Lung (tissue), 12 donors: ENCODE results near the gene SDF4. TPM values are rescaled to one million over a fixed set of nuclear protein-coding genes. Genes with fewer than 3 reads are reported as not detected.
A peak's percentile ranks its signal among the peaks of the same experiment; 100 is the strongest.

Experiments
- ATAC-seq: fragments of 200-7000 bp; cut with Tn5 transposase; one replicate; pipeline ENCODE4 v1.9.1; 2020; ENCODE audit warnings: moderate number of reproducible peaks; ENCODE audit not compliant: insufficient read depth, low FRiP score
- DNase-seq, 3 donors: peaks; one replicate each; pipeline ENCODE4 v3.0.0-alpha.2; 2013 to 2017
- H3K27ac ChIP-seq, 2 donors: one replicate each; pipeline ENCODE4 v1.5.1; 2013; ENCODE audit warnings: mild to moderate bottlenecking in 2 of 2, moderate library complexity in 2 of 2, control low read depth in 1 of 2, inconsistent platforms in 1 of 2, low read depth in 1 of 2, low read length in 1 of 2
- H3K27me3 ChIP-seq, 3 donors: one replicate each; pipeline ENCODE4 v1.5.1; 2013; ENCODE audit warnings: low read length in 2 of 3; ENCODE audit not compliant: control insufficient read depth in 3 of 3, insufficient read depth in 3 of 3
- H3K36me3 ChIP-seq, 4 donors: one replicate each; pipeline ENCODE4 v1.5.1; 2013; ENCODE audit warnings: low read length in 4 of 4, mild to moderate bottlenecking in 1 of 4, moderate library complexity in 1 of 4; ENCODE audit not compliant: control insufficient read depth in 4 of 4, insufficient read depth in 4 of 4
- H3K4me1 ChIP-seq, 5 donors: one replicate each; pipeline ENCODE4 v1.5.1; 2013; ENCODE audit warnings: low read length in 5 of 5, mild to moderate bottlenecking in 2 of 5, moderate library complexity in 1 of 5; ENCODE audit not compliant: control insufficient read depth in 5 of 5, insufficient read depth in 5 of 5
- H3K4me3 ChIP-seq: one replicate; pipeline ENCODE4 v1.5.1; 2013; ENCODE audit warnings: mild to moderate bottlenecking, control low read depth, moderate library complexity
- H3K9ac ChIP-seq, 2 donors: one replicate each; pipeline ENCODE4 v1.5.1; 2013; ENCODE audit warnings: low read length in 2 of 2, control low read depth in 1 of 2; ENCODE audit not compliant: insufficient read depth in 1 of 2
- H3K9me3 ChIP-seq, 4 donors: one replicate each; pipeline ENCODE4 v1.5.1; 2013; ENCODE audit warnings: low read length in 3 of 4, mild to moderate bottlenecking in 1 of 4, moderate library complexity in 1 of 4; ENCODE audit not compliant: control insufficient read depth in 4 of 4, insufficient read depth in 3 of 4
- CTCF ChIP-seq: IDR thresholded peaks from 2 replicates; pipeline ENCODE4 v1.5.1; 2012; ENCODE audit warnings: mild to moderate bottlenecking; ENCODE audit errors: control extremely low read depth, extremely low read depth
- WGBS, 2 donors: extraction: QIAGEN DNeasy Blood & Tissue Kit; methylation state at CpG; one replicate each; pipeline ENCODE4 v1.1.7; 2013; 5-methylcytosine and 5-hydroxymethylcytosine counted together
- polyA plus RNA-seq, 2 donors: library from polyadenylated mRNA; stranded (reverse); fragments of 200-250 nt; gene quantifications; one replicate each; pipeline ENCODE4 v1.2.1, GENCODE V29; 2013
- total RNA-seq, 2 donors: library from RNA; depleted of rRNA in 1 of 2; stranded (reverse); fragments of >200 nt in 1 of 2; gene quantifications; one replicate each; pipeline ENCODE4 v1.2.1, GENCODE V29; 2014 to 2021
- donor health status: control.
- donor health status: control.
- donor health status: Bipolar disorder and iron deficiency.
- donor health status: healthy.
- donor health status: DM: yes; HTN: yes; CAD: no.

SDF4 gene
- total and polyA plus RNA-seq, 4 donors, result 65.7 to 189 (median 143) TPM

DNA sequence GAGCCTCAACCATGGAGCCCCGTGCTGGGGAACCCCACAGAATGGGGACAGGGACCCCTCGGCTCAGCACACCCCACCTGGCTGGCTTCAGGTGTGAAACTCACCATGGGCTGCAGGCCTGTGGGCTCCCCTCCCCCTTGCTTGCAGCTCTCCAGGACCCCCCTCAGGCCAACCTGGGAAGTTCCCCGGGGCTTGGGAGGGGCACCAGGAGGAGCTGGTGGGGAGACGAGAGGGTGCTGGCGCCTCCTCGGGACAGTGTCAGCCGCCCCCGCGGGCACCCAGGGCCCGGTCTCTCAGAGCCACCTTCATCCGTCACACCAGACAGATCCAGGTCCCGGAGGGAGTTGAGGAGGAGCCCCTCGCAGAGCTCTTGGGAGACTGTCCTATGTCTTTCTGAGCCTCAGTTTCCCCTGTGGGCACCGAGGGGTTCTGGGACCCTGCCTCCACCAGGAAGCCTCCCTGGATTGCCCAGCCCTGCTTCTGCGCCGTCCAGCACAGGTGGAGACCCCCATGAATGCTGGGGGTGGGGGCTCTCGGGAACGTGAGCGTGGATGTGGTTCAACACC is 24.8 kb downstream of the SDF4 start:
- H3K36me3 ChIP-seq, result no peaks in the 10 kb centered on the region
- H3K9me3 ChIP-seq, result no peaks in the 10 kb centered on the region
- H3K4me1 ChIP-seq, result peaks cover 0 to 18% (median 0%) of the 10 kb centered on the region in 5 donors
- 45 to 60% methylated on average over 17 to 19 of the region's 19 CpGs for WGBS, 2 donors
- H3K27ac ChIP-seq, result no peak overlapping the region
- DNase-seq (peak in 1 of 3 donors; percentile 10), ATAC-seq (no peak)
- no peak overlapping the region for H3K4me3 ChIP-seq
- TF ChIP-seq CTCF, result no peak
- H3K27me3 ChIP-seq, result peaks cover 4 to 21% (median 10%) of the 10 kb centered on the region in 3 donors
- H3K9ac ChIP-seq, result no peak overlapping the region

- no peaks in the 10 kb centered on the region for H3K36me3 ChIP-seq
- ATAC-seq, result no peak
- no peak within 1 kb of the TSS for H3K4me3 ChIP-seq
- no peak within 1 kb of the TSS for H3K9ac ChIP-seq
- 4 to 7% methylated on average over 39 to 49 of the region's 49 CpGs for WGBS, 2 donors
- H3K4me1 ChIP-seq, result peaks cover 0 to 13% (median 0%) of the 10 kb centered on the region in 5 donors
- DNase-seq, result peak in 2 of 3 donors; percentile 25 to 38
- no peaks in the 10 kb centered on the region for H3K9me3 ChIP-seq
- TF ChIP-seq CTCF, result no peak
- no peak within 1 kb of the TSS for H3K27ac ChIP-seq
- peaks cover 4 to 21% (median 10%) of the 10 kb centered on the region in 3 donors for H3K27me3 ChIP-seq
Measured at GRCh38 chr1:1206376-1206965, 25.3 kb downstream of the SDF4 start, which contains the start of gene TNFRSF18. Gene TNFRSF18 (minus strand): TSS chr1:1206592. CDS start chr1:1206571, 21 bp downstream.

DNA sequence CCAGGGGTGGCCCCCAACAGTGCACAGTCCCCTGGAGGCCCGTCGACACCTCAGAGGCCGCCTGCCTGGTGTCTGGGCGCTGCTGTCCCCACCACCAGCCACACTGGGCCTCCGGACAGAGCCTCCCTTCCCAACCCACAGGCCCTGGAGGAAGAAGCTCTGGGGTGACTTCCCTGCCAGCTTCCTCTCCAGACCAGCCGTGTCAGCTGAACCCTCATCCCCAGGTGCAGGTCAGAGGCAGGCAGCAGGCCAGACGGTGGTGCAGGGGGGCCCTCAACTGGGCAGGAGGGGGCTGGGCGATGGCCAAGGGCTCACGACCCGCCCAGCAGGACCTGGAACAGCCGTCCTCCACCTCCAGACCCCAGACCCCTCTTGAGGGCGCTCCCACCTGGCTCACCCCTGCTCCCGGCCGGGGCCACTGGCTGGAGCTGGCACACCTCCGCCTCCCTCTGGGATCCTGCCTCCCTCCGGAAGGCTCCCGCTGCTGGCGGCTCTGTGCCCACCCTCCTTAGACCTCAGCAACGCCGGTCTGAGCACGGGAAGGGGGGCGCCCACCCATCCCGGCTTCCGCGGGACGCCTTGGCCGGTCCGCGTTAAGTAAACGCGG is 25.9 kb downstream of the SDF4 start:
- peak in 1 of 3 donors; percentile 13 for DNase-seq
- Histone ChIP-seq H3K27me3 (peaks cover 4 to 21% (median 10%) of the 10 kb centered on the region in 3 donors), H3K36me3 (no peaks in the 10 kb centered on the region), H3K9ac (no peak overlapping the region), H3K9me3 (no peaks in the 10 kb centered on the region), H3K27ac (no peak overlapping the region), H3K4me3 (no peak overlapping the region), H3K4me1 (peaks cover 0 to 13% (median 0%) of the 10 kb centered on the region in 5 donors)
- TF ChIP-seq CTCF, result no peak
- no peak for ATAC-seq
- WGBS, 2 donors, result 18 to 26% methylated on average over 30 to 31 of the region's 31 CpGs
